GM12874 (cell line): ENCODE data around the gene WASL.

Experiments
- TF ChIP-seq, protein P1 (sequence below): IDR thresholded peaks from 2 replicates; pipeline ENCODE4 v1.5.1; 2011; ENCODE audit warnings: low read depth, mild to moderate bottlenecking, control low read depth, low read length, moderate library complexity; ENCODE audit not compliant: insufficient read depth

Gene WASL

GRCh38 chr7:123656544-123657303 lies 92.1 kb downstream of the WASL start:
- TF ChIP-seq, protein P1, sequence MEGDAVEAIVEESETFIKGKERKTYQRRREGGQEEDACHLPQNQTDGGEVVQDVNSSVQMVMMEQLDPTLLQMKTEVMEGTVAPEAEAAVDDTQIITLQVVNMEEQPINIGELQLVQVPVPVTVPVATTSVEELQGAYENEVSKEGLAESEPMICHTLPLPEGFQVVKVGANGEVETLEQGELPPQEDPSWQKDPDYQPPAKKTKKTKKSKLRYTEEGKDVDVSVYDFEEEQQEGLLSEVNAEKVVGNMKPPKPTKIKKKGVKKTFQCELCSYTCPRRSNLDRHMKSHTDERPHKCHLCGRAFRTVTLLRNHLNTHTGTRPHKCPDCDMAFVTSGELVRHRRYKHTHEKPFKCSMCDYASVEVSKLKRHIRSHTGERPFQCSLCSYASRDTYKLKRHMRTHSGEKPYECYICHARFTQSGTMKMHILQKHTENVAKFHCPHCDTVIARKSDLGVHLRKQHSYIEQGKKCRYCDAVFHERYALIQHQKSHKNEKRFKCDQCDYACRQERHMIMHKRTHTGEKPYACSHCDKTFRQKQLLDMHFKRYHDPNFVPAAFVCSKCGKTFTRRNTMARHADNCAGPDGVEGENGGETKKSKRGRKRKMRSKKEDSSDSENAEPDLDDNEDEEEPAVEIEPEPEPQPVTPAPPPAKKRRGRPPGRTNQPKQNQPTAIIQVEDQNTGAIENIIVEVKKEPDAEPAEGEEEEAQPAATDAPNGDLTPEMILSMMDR = no peak

DNA sequence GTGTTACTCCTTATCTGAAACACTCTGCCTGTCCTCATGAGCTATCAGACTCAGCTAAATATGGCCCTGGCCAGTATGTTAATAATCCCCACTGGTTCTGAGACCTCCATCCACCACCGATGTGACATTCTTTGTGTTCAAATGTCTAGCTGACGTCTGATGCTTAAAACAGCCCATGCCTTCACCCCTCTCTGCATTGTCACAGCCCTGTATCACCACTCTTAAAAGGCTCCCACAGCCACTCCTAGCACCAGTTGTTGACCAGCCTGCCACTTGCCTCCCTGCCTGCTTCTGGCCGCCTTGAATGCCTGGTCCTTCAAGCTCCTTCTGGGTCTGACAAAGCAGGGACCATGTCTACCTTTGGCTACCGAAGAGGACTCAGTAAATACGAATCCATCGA lies 93.2 kb downstream of the WASL start, which contains the start of gene LMOD2:
Gene LMOD2, plus strand, starts transcription at position 253 of the 400 bp plus-strand sequence. Its CDS starts 98 bp downstream, at position 351.
- TF ChIP-seq, protein P1 = no peak

DNA sequence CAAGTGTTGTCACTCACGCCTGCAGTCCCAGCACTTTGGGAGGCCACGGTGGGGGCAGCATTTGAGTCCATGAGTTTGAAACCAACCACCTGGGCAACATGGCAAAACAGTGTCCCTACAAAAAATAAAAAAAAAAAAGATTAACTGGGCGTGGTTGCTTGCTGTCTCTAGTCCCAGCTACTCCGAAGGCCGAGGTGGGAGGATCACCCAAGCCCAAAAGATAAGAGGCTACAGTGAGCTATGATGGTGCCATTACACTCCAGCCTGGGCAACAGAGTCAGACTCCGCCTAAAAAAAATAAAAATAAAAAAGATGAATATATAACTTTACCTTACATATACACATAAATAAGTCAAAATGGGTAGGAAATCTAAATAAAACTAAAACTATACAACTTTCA lies 95.6 kb downstream of the WASL start:
- TF ChIP-seq, protein P1 = no peak

DNA sequence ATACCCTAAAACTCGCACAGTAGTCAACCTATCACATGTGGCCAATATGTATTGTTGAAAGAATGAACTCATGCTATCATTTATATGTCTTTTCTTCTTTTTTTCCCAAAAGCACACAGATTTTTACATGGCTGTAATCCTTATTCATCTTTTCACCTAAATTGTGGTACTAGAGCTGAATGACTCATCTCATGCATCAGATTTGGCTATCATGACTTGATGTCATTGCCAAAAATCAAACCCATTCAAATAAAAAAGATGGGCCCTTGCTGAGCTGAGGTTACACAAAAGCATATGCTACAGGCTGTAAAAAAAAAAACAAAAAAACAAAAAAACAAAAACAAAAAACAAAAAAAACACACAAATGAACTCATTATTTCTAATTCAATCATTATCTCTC lies 96.4 kb downstream of the WASL start:
- TF ChIP-seq, protein P1 = no peak

DNA sequence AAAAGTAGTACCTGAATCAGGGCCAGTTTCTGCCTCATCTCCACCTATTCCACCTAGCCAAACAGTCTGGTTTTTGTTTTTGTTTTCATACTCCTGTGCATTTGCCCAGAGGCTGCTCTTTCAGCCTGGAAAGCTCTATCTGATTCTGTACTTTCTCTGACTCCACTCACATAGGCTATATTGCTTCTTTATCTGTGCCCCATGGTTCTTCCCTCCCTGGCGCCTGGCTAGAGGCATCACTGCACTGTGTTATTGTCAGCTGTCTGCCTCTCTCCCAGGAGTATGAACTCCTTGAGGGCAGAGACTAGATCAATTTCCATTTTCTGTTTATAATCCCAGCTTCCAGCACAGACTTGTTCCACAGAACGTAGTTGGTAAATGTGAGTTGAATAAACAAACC lies 98.2 kb downstream of the WASL start:
- TF ChIP-seq, protein P1 = no peak

- TF ChIP-seq, protein P1 = no peak
Observed at GRCh38 chr7:123649964-123650363, 98.8 kb downstream of the WASL start.

DNA sequence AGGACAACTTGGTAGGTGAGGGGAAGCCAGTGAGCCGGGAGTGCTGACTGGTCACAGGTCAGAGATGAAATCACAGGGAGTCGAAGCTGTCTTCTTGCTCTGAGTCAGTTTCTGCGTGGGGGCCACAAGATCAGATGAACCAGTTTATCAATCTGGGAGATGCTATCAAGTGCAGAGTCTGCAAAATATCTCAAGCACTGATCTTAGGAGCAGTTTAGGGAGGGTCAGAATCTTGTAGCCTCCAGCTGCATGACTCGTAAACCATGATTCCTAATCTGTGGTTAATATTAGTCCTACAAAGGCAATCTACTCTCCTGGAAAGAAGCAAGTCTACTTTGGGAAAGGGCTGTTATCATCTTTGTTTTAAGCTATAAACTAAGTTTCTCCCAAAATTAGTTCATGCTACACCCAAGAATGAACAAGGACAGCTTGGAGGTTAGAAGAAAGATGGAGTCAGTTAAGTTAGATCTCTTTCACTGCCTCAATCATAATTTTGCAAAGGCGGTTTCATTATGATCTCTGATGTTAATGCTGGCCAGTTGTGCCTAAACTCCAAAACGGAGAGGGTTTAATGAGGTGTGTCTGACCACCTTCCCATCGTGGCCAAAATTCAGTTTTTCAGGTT lies 101.6 kb downstream of the WASL start:
- TF ChIP-seq, protein P1 = no peak
